ENCODE measurements around the gene GALNS. TPM values are rescaled to one million over a fixed set of nuclear protein-coding genes. Genes with fewer than 3 reads are reported as not detected.

The GALNS gene
- total and polyA plus RNA-seq, 2 donors (not counting 1 experiment from before 2014, with no cell fraction given): 10.6 to 29.6 TPM

GRCh38 chr16:88868974-88869672, 12.4 kb upstream of the GALNS start:
- no peak overlapping the region for H3K9ac ChIP-seq (ENCODE audit: insufficient read depth, low read length)
- no peak overlapping the region for H3K4me2 ChIP-seq (ENCODE audit: extremely low read depth, insufficient read depth, low read length)
- no peaks in the 10 kb centered on the region for H3K4me1 ChIP-seq (ENCODE audit: control insufficient read depth, extremely low read depth, insufficient read depth, low read length)
- H3K4me3 ChIP-seq (replicated peaks in 1 of 4; ENCODE audit: control extremely low read depth in 1 of 4, insufficient read depth in 1 of 4, low read depth in 3 of 4, low read length in 4 of 4): no peak overlapping the region
- no peaks in the 10 kb centered on the region for H3K36me3 ChIP-seq (ENCODE audit: control insufficient read depth, insufficient read depth, low read length)
- peaks cover 12% of the 10 kb centered on the region for H3K27me3 ChIP-seq (ENCODE audit: control insufficient read depth, insufficient read depth, low read length)
- H3K9me3 ChIP-seq (ENCODE audit: control insufficient read depth, insufficient read depth, low read depth, low read length): no peaks in the 10 kb centered on the region
- no peak overlapping the region for H2AFZ ChIP-seq (ENCODE audit: low read length)
- no peaks in the 10 kb centered on the region for H3K79me2 ChIP-seq (ENCODE audit: control insufficient read depth, insufficient read depth, low read length)
- no peak overlapping the region for H3K27ac ChIP-seq (ENCODE audit: insufficient read depth, low read length)
- TF ChIP-seq CTCF (conservative IDR thresholded peaks at IDR 0.05 in 1 of 2, IDR thresholded peaks at IDR 0.05 in 1 of 2; ENCODE audit: low read depth in 1 of 2, low read length in 2 of 2) (no peak), EZH2 (IDR thresholded peaks at IDR 0.05; ENCODE audit: low read length, missing control alignments) (no peak)
- H4K20me1 ChIP-seq (ENCODE audit: control insufficient read depth, extremely low read depth, insufficient read depth, low read length): no peaks in the 10 kb centered on the region
- no peak for DNase-seq (ENCODE audit: low read depth in 2 of 2)

- Histone ChIP-seq H3K9ac (ENCODE audit: insufficient read depth, low read length) (no peak overlapping the region), H3K4me1 (ENCODE audit: control insufficient read depth, extremely low read depth, insufficient read depth, low read length) (no peaks in the 10 kb centered on the region), H3K79me2 (ENCODE audit: control insufficient read depth, insufficient read depth, low read length) (no peaks in the 10 kb centered on the region), H4K20me1 (ENCODE audit: control insufficient read depth, extremely low read depth, insufficient read depth, low read length) (no peaks in the 10 kb centered on the region), H3K4me3 (replicated peaks in 1 of 4; ENCODE audit: control extremely low read depth in 1 of 4, insufficient read depth in 1 of 4, low read depth in 3 of 4, low read length in 4 of 4) (no peak overlapping the region), H3K9me3 (ENCODE audit: control insufficient read depth, insufficient read depth, low read depth, low read length) (no peaks in the 10 kb centered on the region), H3K27me3 (ENCODE audit: control insufficient read depth, insufficient read depth, low read length) (peaks cover 12% of the 10 kb centered on the region), H3K4me2 (ENCODE audit: extremely low read depth, insufficient read depth, low read length) (no peak overlapping the region), H2AFZ (ENCODE audit: low read length) (no peak overlapping the region), H3K27ac (ENCODE audit: insufficient read depth, low read length) (no peak overlapping the region), H3K36me3 (ENCODE audit: control insufficient read depth, insufficient read depth, low read length) (no peaks in the 10 kb centered on the region)
- TF ChIP-seq CTCF (conservative IDR thresholded peaks at IDR 0.05 in 1 of 2, IDR thresholded peaks at IDR 0.05 in 1 of 2; ENCODE audit: low read depth in 1 of 2, low read length in 2 of 2) (no peak), EZH2 (IDR thresholded peaks at IDR 0.05; ENCODE audit: low read length, missing control alignments) (no peak)
- no peak for DNase-seq (ENCODE audit: low read depth in 2 of 2)
Observed at GRCh38 chr16:88867581-88868246, 11.0 kb upstream of the GALNS start.

- Histone ChIP-seq H3K4me1 (ENCODE audit: control insufficient read depth, extremely low read depth, insufficient read depth, low read length) (no peaks in the 10 kb centered on the region), H3K9me3 (ENCODE audit: control insufficient read depth, insufficient read depth, low read depth, low read length) (no peaks in the 10 kb centered on the region), H3K36me3 (ENCODE audit: control insufficient read depth, insufficient read depth, low read length) (peaks cover 3% of the 10 kb centered on the region), H3K27ac (ENCODE audit: insufficient read depth, low read length) (no peak within 1 kb of the TSS), H3K79me2 (ENCODE audit: control insufficient read depth, insufficient read depth, low read length) (no peaks in the 10 kb centered on the region), H3K27me3 (ENCODE audit: control insufficient read depth, insufficient read depth, low read length) (peaks cover 8% of the 10 kb centered on the region), H3K4me2 (ENCODE audit: extremely low read depth, insufficient read depth, low read length) (no peak within 1 kb of the TSS), H3K4me3 (replicated peaks in 1 of 4; ENCODE audit: control extremely low read depth in 1 of 4, insufficient read depth in 1 of 4, low read depth in 3 of 4, low read length in 4 of 4) (no peak within 1 kb of the TSS), H2AFZ (ENCODE audit: low read length) (no peak within 1 kb of the TSS), H3K9ac (ENCODE audit: insufficient read depth, low read length) (no peak within 1 kb of the TSS), H4K20me1 (ENCODE audit: control insufficient read depth, extremely low read depth, insufficient read depth, low read length) (no peaks in the 10 kb centered on the region)
- DNase-seq (ENCODE audit: low read depth in 2 of 2): no peak
- no peak for TF ChIP-seq EZH2 (IDR thresholded peaks at IDR 0.05; ENCODE audit: low read length, missing control alignments)
- TF ChIP-seq CTCF (conservative IDR thresholded peaks at IDR 0.05 in 1 of 2, IDR thresholded peaks at IDR 0.05 in 1 of 2; ENCODE audit: low read depth in 1 of 2, low read length in 2 of 2): no peak
Observed at GRCh38 chr16:88866151-88866920, 9.6 kb upstream of the GALNS start, which contains the start of gene PABPN1L. TSS of gene PABPN1L (minus strand) at chr16:88866660. CDS start at chr16:88866606, 54 bp downstream.
